Endothelial cell of umbilical vein (primary cell): ENCODE measurements around the gene MTCH2.

Experiments used
- CTCF ChIP-seq, 2 donors: IDR thresholded peaks; 1 replicate in 1 of 2; 2 replicates in 1 of 2; pipeline ENCODE4 v1.5.1; 2011; ENCODE audit warnings: low read length in 2 of 2, mild to moderate bottlenecking in 2 of 2, moderate library complexity in 2 of 2, control low read depth in 1 of 2, inconsistent platforms in 1 of 2, low read depth in 1 of 2; ENCODE audit not compliant: insufficient read depth in 1 of 2; ENCODE audit errors: extremely low read depth in 1 of 2
- MAX ChIP-seq: IDR thresholded peaks from 2 replicates; pipeline ENCODE4 v1.6.1; 2011; ENCODE audit not compliant: insufficient read depth, insufficient read length
- MYC ChIP-seq: IDR thresholded peaks from one replicate; pipeline ENCODE4 v1.6.1; 2011; ENCODE audit warnings: mild to moderate bottlenecking, low read depth, low read length
- POLR2A ChIP-seq: IDR thresholded peaks from 2 replicates; pipeline ENCODE4 v1.6.1; 2012; ENCODE audit warnings: low read depth, mild to moderate bottlenecking, control low read depth, low read length
- POLR2AphosphoS5 ChIP-seq: IDR thresholded peaks from 2 replicates; pipeline ENCODE4 v1.6.1; 2012; ENCODE audit warnings: low read depth, mild to moderate bottlenecking, control low read depth, low read length, moderate library complexity; ENCODE audit not compliant: insufficient read depth

- TF ChIP-seq CTCF (IDR thresholded peaks at IDR 0.05; ENCODE audit: extremely low read depth in 1 of 2, insufficient read depth in 1 of 2, low read depth in 1 of 2, low read length in 2 of 2) (no peak), MAX (no peak), POLR2A (no peak), MYC (no peak), POLR2AphosphoS5 (no peak)
Measured at GRCh38 chr11:47651818-47652469, 9.6 kb upstream of the MTCH2 start.
